SK-MEL-5 (cell line): ENCODE results near the gene CH25H. TPM values are rescaled to one million over a fixed set of nuclear protein-coding genes. Genes with fewer than 3 reads are reported as not detected.
"Not testable (repeated sequence)": the region's sequence is repeated elsewhere in the genome, so short reads cannot be mapped to it uniquely, and the experiment has no call there.

Experiments used
- DNase-seq: peaks from one replicate; pipeline ENCODE4 v3.0.0-alpha.2; 2016; ENCODE audit warnings: low read depth, low spot score
- in situ Hi-C: cut with HindIII; loops from 2 replicates; pipeline ENCODE4 v1.10.0; 2016; ENCODE audit warnings: low sequenced_read_pairs, high pct_unique_total_duplicates, low pct_unique_long_range_greater_than_20kb
- total RNA-seq: library from RNA; depleted of rRNA; stranded (reverse); fragments of >200 nt; shearing (Covaris generic); gene quantifications from 2 replicates; pipeline ENCODE4 v1.2.3, GENCODE V29; 2014; rRNA removed

The CH25H gene
- total RNA-seq, 1 experiment from 2014 or later = not detected

GRCh38 chr10:89168354-89168900, 38.7 kb downstream of the CH25H start:
- not testable (repeated sequence) for DNase-seq

GRCh38 chr10:89167915-89168314, 39.2 kb downstream of the CH25H start:
- DNase-seq = no peak
- in situ Hi-C loops = no loop called here

More at GRCh38 chr10:89168354-89168900, 38.7 kb downstream of the CH25H start:
- in situ Hi-C loops = not testable (repeated sequence)

GRCh38 chr10:89165923-89166322, 41.2 kb downstream of the CH25H start:
- DNase-seq = no peak
- in situ Hi-C loops = no loop called here

GRCh38 chr10:89164920-89165319, 42.2 kb downstream of the CH25H start:
- in situ Hi-C loops = no loop called here

GRCh38 chr10:89164080-89164479, 43.0 kb downstream of the CH25H start:
- in situ Hi-C loops = no loop called here
- no peak for DNase-seq

More at GRCh38 chr10:89164920-89165319, 42.2 kb downstream of the CH25H start:
- DNase-seq = no peak

- DNase-seq = no peak
- in situ Hi-C loops = no loop called here
Measured at GRCh38 chr10:89163265-89163995, 43.7 kb downstream of the CH25H start.

GRCh38 chr10:89162596-89162995, 44.5 kb downstream of the CH25H start:
- no peak for DNase-seq
- in situ Hi-C loops = no loop called here

- in situ Hi-C loops = no loop called here
- DNase-seq = no peak
Measured at GRCh38 chr10:89160339-89160738, 46.8 kb downstream of the CH25H start.

- in situ Hi-C loops = no loop called here
- no peak for DNase-seq
Measured at GRCh38 chr10:89159761-89160160, 47.4 kb downstream of the CH25H start.

- in situ Hi-C loops = no loop called here
- no peak for DNase-seq
Measured at GRCh38 chr10:89159316-89159715, 47.8 kb downstream of the CH25H start.

GRCh38 chr10:89158446-89158845, 48.7 kb downstream of the CH25H start:
- in situ Hi-C loops = no loop called here
- no peak for DNase-seq

GRCh38 chr10:89156161-89156835, 50.8 kb downstream of the CH25H start:
- DNase-seq = no peak
- in situ Hi-C loops = no loop called here

Other genes starting within 250 kb of the CH25H start
- gene FAS, start 216.5 kb downstream of the CH25H start, total RNA-seq = 3.4 and 7.3 TPM in 2 replicates
- 68.2 and 76.1 TPM in 2 replicates for gene LIPA, start 44.5 kb upstream of the CH25H start, total RNA-seq
- 1.7 and 2.0 TPM in 2 replicates for gene IFIT2, start 94.7 kb upstream of the CH25H start, total RNA-seq
- 4.5 and 5.0 TPM in 2 replicates for gene IFIT3, start 120.7 kb upstream of the CH25H start, total RNA-seq
- gene IFIT1B, start 170.7 kb upstream of the CH25H start, total RNA-seq = not detected in 2 replicates
- gene IFIT1, start 185.3 kb upstream of the CH25H start, total RNA-seq = 0.24 and 1.3 TPM in 2 replicates
- gene IFIT5, start 207.3 kb upstream of the CH25H start, total RNA-seq = 9.3 and 10.3 TPM in 2 replicates